Spleen (tissue), 7 donors: Measurements from ENCODE around the gene OXT.

Source experiments
- CTCF ChIP-seq, 11 experiments: fragments of 200-600 bp in 7 of 11; fragments of 450-650 bp in 4 of 11; sonication (generic) in 4 of 11; IDR thresholded peaks in 8 of 11; conservative IDR thresholded peaks in 3 of 11; 1 replicate in 7 of 11; 2 replicates in 4 of 11; pipeline versions ENCODE4 v1.4.0 to v1.8.0; 2016 to 2021; ENCODE audit warnings: antibody characterized with exemption in 11 of 11, inconsistent platforms in 4 of 11, mild to moderate bottlenecking in 1 of 11
- POLR2A ChIP-seq, 3 donors: fragments of 450-650 bp; IDR thresholded peaks; one replicate each; pipeline ENCODE4 v1.5.1; 2017; ENCODE audit warnings: antibody characterized with exemption in 3 of 3, mild to moderate bottlenecking in 1 of 3
- POLR2AphosphoS5 ChIP-seq, 3 donors: sonication (generic); formaldehyde crosslinking; IDR thresholded peaks; one replicate each; pipeline ENCODE4 v1.5.1; 2017; ENCODE audit warnings: antibody characterized with exemption in 3 of 3
- donor health status: DM: no; HTN: no; CAD: no; lungs with moderate emphysema.
- donor health status: DM: no; HTN: no; CAD: no.
- donor health status: DM: no; HTN: no; CAD: no.

- no peak for TF ChIP-seq CTCF (IDR thresholded peaks at IDR 0.05 in 8 of 11, conservative IDR thresholded peaks at IDR 0.05 in 3 of 11)
- no peak for TF ChIP-seq POLR2AphosphoS5 (IDR thresholded peaks at IDR 0.05)
- no peak for TF ChIP-seq POLR2A (IDR thresholded peaks at IDR 0.05)
Measured at GRCh38 chr20:3072530-3073250, 1.3 kb downstream of the OXT start.
